GM18858 (cell line): Measurements from ENCODE around the gene HES7.
"Not testable (repeated sequence)": the region's sequence is repeated elsewhere in the genome, so short reads cannot be mapped to it uniquely, and the experiment has no call there.

Experiments used
- ATAC-seq: cut with Tn5 transposase; IDR thresholded peaks from one replicate; pipeline ENCODE4 v1.9.1; 2021; ENCODE audit not compliant: unreplicated experiment

The HES7 gene

GRCh38 chr17:8105957-8106398 lies 17.9 kb downstream of the HES7 start:
- no peak for ATAC-seq

GRCh38 chr17:8104911-8105310 lies 19.0 kb downstream of the HES7 start:
- ATAC-seq: no peak

DNA sequence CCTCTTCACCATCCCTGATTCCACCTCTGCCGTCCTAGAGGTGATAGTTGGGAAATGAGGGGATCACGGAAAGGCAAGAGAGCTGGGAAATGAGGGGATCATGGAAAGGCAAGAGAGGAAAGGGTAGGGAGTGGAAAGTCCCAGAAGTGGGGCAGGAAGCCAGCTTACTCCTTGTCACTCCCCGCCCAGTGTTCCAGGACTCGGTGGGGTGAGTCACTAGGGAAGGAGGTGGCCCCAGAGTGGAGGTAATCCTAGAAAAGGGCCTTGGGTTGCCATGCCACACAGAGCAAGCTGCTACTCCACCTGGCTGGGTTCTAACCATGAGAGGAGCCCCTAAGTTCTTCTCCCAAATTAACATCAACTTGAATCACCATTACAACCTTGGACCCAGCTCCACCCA lies 20.4 kb downstream of the HES7 start:
- ATAC-seq: no peak

DNA sequence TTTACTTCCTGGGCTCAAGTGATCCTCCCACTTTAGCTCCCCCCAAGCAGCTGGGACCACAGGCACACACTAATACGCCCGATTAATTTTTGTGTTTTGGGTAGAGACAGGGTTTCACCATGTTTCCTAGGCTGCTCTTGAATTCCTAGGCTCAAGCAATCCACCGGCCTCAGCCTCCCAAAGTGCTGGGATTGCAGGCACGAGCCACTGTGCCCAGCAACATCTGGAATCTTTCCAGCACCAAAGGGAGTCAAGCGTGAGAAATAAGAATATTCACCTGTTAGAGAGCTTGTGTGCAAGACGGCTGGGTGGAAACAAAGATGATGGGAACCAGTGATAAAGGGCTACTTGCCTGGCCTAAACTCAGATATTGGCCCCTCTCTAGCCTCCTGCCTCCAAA lies 22.2 kb downstream of the HES7 start:
- ATAC-seq: no peak

DNA sequence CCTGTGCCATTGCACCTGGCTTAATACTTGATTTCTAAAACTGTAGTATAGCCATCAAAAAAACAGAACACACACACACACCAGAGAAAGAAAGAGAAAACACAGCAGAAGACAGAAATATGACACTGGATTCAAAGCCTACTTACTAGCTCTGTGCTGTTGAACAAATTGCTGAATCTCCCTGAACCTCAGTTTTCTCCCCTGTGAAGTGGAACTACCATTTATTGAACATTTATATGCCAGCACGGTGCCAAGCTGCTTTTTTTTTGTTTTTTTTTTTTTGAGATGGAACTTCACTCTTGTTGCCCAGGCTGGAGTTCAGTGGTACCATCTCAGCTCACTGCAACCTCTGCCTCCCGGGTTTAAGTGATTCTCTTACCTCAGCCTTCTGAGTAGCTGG lies 23.1 kb downstream of the HES7 start:
- no peak for ATAC-seq

GRCh38 chr17:8100111-8100510 lies 23.8 kb downstream of the HES7 start:
- no peak for ATAC-seq

GRCh38 chr17:8096541-8096940 lies 27.4 kb downstream of the HES7 start:
- no peak for ATAC-seq

DNA sequence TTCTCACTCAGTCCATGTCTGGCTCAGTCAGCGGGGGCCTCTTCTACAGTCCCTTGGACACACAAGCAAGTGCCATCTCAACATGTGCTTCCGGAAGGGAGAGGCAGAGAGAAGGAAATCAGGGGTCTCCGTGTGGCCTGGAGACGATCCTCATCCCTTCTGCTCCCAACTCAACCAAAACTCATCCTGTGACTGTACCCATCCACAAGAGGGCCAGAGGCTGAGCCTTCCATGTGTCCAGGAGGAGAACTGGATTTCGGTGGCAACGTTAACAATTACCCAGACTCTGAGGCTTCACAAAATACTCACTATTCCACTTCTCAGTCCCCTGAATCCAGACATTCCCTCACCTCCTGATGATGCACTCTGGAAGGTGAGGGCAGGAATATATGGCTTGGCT lies 28.5 kb downstream of the HES7 start:
- no peak for ATAC-seq

- no peak for ATAC-seq
These were observed 32.7 kb downstream of the HES7 start for GRCh38 chr17:8091033-8091687.

DNA sequence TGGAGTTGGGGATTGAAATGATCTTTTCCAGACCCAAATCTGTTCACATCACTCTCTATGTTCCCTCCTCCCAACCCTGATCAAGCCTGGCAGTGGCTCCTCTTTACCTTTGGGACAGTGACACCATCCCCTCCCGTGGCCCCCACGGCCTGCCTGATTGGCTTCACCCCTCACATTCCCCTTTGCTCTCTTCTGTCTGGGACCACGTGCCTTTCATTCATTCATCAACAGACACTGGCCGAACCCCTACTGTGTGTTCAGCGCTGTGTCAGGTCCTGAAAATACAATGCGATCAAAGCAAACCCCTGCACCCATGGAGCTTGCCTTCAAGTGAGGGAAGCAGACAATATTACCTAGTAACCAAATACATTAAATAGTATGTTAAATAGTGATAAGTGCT lies 34.2 kb downstream of the HES7 start:
- ATAC-seq: no peak

GRCh38 chr17:8087952-8088230 lies 36.0 kb downstream of the HES7 start:
- no peak for ATAC-seq

- ATAC-seq: no peak
These were observed 36.6 kb downstream of the HES7 start, which contains the start of gene ALOX12B for GRCh38 chr17:8087075-8087951. ALOX12B (minus strand) TSS chr17:8087716; CDS start chr17:8087442, 274 bp downstream.

DNA sequence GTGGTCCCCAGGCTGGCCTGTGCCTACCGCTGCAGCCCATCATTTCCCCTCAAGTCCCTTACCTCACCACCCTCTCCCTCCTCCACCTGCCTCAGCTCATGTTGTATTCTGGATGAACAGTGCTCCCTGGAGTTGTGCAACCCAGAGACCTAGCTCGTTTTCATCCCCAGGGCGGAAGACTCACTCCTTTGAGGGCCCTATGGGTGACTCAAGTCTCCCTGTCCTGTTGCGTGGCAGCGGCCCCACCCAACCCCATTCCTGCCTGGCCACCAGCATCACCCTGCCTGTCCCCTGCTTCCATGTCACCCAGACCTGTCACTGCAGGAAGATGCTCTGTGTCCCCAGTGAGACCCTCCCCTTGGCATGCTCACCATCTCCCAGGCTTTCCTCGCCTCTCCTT lies 39.7 kb downstream of the HES7 start:
- no peak for ATAC-seq

- ATAC-seq: no peak
These were observed 41.6 kb downstream of the HES7 start for GRCh38 chr17:8082292-8082691.

GRCh38 chr17:8081876-8082275 lies 42.0 kb downstream of the HES7 start:
- ATAC-seq: no peak

GRCh38 chr17:8080799-8081219 lies 43.1 kb downstream of the HES7 start:
- no peak for ATAC-seq

DNA sequence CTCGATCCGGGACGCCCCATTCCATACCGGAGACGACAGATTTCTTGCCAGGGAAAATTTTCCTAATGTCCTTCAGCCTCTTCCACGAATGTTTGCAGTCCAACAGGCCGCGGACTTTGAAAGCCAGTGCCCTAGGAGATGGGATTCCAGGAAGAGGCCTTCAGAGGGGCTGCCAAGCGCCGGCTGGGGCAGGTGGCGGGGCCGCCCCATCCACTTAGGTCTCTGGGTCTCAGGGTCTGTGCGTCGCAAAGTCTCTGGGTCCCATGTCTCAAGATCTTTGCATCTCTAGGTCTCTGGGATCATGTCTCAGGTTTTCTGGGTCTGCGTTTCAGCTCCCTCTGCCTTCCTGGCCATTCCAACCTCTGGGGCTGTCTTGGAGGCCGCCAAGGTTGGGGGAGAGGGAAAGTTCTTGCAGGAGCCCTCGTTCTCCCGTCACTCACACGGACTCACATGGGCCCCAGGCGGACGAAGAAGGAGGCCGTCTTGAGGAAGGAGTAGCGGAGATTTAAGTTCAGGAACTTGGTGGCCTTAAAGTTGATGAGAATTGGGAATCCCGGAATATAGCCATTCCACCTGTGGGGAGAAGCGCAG lies 43.6 kb downstream of the HES7 start:
- ATAC-seq: no peak

DNA sequence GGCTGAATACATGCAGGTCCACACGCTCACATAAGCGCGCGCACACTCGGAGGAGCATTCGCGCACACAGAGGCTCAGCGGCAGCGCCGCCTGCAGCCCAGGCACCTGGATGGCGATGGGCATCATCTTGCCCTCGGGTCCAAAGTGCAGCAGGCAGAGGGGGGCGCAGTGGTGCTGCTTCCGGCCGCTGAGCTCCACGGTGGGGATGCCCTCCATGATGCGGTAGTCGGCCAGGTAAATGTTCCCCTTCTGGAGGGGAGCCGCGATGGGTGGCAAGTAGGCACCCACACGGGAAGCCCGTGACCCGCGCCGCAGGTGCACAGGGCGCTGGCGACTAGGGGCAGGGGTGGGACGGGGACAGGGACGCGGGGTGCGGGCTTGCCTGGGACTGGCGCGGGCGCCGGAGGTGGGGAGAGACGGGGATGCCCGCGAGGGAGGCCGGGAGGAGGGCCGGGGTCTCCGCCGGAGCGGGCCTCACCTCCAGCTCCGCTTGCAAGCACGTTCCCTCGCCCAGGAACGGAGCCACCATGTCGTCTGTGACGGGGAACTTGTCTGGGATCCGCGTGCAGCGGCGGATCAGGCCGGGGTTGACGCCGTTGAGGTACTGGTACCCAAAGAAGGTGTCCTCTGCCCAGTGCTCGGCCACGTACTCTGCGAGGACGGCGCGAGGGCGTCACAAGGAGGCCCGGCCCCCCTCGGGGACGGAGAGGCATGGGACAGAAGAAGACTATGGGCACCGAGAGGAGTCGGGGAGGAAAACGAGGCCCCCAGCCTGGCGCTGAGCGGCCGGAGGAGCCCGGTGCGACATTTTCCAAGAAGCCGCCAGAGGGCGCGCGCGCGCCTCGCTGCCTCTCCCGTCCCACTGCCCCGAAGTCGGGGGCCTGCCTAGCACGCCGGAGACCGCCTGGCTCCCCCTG lies 44.4 kb downstream of the HES7 start:
- no peak for ATAC-seq

DNA sequence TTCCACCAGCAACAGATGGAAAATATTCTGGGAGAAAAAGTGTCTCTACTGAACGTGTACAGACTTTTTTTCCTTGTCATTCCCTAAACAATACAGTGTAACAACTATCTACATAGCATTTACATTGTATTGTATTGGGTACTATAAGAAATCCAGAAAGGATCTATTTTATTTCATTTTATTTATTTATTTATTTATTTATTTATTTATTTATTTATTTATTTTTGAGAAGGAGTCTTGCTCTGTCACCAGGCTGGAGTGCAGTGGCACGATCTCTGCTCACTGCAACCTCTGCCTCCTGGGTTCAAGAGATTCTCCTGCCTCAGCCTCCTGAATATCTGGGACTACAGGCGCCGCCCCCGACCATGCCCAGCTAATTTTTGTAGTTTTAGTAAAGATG lies 46.0 kb downstream of the HES7 start:
- not testable (repeated sequence) for ATAC-seq

DNA sequence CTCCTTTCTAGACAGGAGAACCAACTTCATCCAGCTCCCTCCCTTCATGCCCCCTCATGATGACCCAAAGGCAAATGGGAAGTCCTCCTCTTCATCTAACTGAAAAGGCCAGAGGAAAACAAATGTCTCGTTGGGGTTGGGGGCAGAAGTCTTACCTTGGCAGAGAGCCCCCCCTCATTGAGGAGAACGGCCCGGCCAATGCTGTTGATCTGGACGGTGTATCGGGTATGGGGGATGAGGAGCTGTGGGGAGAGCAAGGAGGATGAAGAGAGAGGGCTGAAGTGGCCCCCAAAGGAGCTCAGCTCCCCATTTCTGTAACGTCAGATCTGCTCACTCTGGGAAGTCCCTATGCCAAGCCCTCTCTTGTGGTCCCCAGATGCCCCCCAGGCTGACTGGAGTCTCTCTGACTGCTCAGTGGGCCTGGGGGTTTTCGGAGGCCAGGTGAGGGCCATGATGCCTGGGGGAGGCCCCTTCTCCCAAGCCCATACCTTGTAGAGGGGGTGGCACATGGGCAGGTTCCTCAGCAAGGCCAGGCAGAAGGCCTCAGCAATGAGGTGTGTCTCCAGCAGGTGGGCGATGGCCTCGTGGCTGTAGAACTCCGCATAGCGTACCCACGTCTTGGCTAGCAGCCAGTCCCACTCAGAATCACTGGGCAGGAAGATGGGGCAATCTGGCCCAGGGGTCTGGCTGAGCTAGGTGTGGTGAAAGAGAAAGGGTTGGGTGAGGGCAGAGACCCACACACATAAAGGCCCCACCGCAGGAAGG lies 47.2 kb downstream of the HES7 start:
- no peak for ATAC-seq
